ENCODE measurements around the gene RAD23B.

GRCh38 chr9:107270082-107270481, 13.0 kb upstream of the RAD23B start:
- TF ChIP-seq EZH2phosphoT487 (IDR thresholded peaks at IDR 0.05; ENCODE audit: insufficient read depth, low read depth), result no peak
- TF ChIP-seq EZH2 (IDR thresholded peaks at IDR 0.05; ENCODE audit: insufficient read depth, poor library complexity, severe bottlenecking), result no peak

Measured in GM23248 (cell line).